ENCODE measurements around the gene DECR2.

- TF ChIP-seq CTCF (conservative IDR thresholded peaks at IDR 0.05; ENCODE audit: low read length) (0 out of 2 replicates have a peak, but pooled peaks have one; percentile 29), EZH2phosphoT487 (IDR thresholded peaks at IDR 0.05; ENCODE audit: borderline replicate concordance, low read depth, low read length) (no peak)
Measured at GRCh38 chr16:397736-398332, 3.9 kb upstream of the DECR2 start.

Measured in OCI-LY7 (cell line).